ENCODE data around the gene SCARF2.

GRCh38 chr22:20469110-20469868 lies 31.7 kb upstream of the SCARF2 start:
- TF ChIP-seq CTCF (IDR thresholded peaks at IDR 0.05) (no peak), POLR2AphosphoS5 (IDR thresholded peaks at IDR 0.05) (no peak)
